Astrocyte of the spinal cord (primary cell): ENCODE results near the gene SOX6.
"Not testable (repeated sequence)": the region's sequence is repeated elsewhere in the genome, so short reads cannot be mapped to it uniquely, and the experiment has no call there.

Experiments
- DNase-seq: peaks from one replicate; pipeline ENCODE4 v3.0.0; 2011; ENCODE audit warnings: low read depth, low spot score
- H3K4me3 ChIP-seq: 2 replicates; pipeline ENCODE4 v1.5.1; 2011; ENCODE audit warnings: low read depth, mild to moderate bottlenecking, low read length, moderate library complexity
- CTCF ChIP-seq: IDR thresholded peaks from 2 replicates; pipeline ENCODE4 v1.5.1; 2012; ENCODE audit warnings: low read depth, mild to moderate bottlenecking, low read length, inconsistent platforms
- in situ Hi-C: cut with HindIII; loops from 2 replicates; pipeline ENCODE4 v1.10.0; 2017; ENCODE audit warnings: low sequenced_read_pairs

SOX6 gene

DNA sequence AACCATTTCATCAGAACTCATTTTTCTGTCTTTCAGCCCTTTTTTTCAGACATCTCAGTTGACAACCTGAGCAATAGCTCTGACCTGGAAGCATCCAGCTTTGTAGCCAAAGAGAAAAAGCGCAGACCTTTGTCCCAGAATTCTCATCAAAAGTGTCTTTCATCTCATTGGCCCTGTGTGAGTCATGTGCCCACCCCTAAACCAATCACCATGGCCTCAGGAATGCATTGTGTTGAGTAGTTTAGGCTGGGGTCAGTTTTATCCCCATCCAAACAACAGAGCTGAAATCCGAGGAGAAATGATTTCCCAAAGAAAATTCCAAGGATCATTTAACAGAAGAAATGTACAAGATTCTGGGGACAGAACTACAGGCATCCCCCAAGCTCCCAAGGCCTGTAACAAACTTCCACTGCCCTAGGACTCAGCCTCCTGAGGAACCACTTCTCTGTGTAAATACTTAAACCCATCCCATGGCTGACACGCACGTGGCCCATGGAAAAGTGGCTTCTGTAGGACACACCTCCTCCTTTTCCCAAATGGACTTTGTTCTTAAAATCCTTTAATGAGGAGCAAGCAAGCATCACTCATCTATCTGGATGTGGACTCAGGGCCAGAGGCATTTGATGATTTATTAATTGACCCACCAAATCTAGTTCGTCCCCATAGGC is 429.0 kb downstream of the SOX6 start:
- no peak for DNase-seq
- no peak overlapping the region for H3K4me3 ChIP-seq
- no peak for TF ChIP-seq CTCF
- in situ Hi-C loops, result no loop called here

DNA sequence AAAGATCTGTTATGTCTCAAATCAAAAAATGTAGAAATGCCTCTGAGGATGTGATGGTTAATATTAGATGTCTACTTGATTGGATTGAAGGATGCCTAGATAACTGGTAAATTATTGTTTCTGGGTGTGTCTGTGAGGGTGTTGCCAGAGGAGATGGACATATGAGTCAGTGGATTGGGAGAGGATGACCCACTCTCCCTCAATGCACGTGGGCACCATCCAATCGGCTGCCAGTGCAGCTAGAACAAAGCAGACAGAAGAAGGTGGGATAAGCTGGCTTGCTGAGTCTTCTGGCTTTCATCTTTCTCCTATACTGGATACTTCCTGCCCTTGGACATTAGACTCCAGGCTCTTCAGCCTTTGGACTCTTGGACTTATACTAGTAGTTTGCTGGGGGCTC is 430.3 kb downstream of the SOX6 start:
- no peak for TF ChIP-seq CTCF
- no peak overlapping the region for H3K4me3 ChIP-seq
- in situ Hi-C loops, result no loop called here
- no peak for DNase-seq

DNA sequence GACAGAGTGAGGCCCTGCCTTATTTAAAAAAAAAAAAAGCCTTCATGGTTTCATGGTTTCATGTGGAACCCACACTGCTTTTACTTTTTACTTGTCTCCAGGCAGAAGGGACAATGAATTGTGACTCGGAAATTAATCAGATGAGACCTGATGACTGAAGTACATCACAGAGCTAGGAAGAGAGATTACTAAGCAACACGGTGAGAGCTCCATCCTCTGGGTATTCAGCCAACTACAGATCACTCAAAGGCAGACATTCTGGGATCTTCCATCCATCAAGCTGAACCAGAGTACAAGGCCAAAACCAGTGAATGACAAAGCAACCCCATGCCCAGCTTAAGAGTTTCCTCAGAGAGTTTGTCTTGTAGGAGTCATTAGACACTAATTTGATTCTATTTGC is 433.2 kb downstream of the SOX6 start:
- in situ Hi-C loops, result no loop called here
- DNase-seq, result no peak
- TF ChIP-seq CTCF, result no peak
- no peak overlapping the region for H3K4me3 ChIP-seq

GRCh38 chr11:15922745-15923144 is 433.6 kb downstream of the SOX6 start:
- H3K4me3 ChIP-seq, in situ Hi-C loops, DNase-seq: not testable (repeated sequence)

DNA sequence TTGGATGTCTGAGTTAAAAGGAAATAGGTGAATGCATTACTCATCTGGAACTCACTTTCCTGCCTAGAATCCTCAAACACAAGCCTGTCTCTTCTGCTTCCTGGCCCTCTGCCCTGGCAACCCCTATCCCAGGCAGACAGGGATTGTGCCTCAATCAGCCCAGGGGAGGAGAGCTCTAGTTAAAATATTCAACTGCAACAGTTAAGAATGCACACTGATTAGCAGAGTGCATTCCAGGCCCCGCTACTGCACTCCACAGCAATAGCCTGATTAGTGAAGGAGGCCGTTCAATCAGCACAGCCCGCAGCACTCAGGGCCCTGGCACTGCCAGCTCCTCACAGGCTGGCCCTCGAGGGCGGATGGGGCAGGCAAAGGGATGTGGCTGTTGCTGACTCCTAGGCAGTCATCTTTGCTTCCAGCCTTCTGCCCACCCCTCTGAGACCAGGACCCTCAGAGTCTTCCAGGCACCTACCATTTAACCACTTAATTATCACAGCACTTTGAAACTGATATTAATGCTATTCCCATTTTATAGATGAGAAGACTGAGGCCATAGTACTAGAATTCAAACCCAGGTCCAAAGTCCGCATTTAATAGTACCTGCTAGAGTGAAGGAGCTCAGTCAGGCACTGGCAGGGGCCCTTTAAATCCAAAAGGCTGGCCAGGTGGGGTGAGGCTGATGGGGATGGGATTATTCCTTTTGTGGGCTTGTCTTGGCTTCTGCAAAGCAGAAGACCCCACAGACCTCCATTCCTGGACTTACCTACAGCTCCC is 435.3 kb downstream of the SOX6 start:
- no peak for DNase-seq
- in situ Hi-C loops, result no loop called here
- TF ChIP-seq CTCF, result no peak
- no peak overlapping the region for H3K4me3 ChIP-seq

- in situ Hi-C loops, result no loop called here
- no peak for DNase-seq
- H3K4me3 ChIP-seq, result no peak overlapping the region
- TF ChIP-seq CTCF, result no peak
Measured at GRCh38 chr11:15918674-15919073, 437.7 kb downstream of the SOX6 start.

DNA sequence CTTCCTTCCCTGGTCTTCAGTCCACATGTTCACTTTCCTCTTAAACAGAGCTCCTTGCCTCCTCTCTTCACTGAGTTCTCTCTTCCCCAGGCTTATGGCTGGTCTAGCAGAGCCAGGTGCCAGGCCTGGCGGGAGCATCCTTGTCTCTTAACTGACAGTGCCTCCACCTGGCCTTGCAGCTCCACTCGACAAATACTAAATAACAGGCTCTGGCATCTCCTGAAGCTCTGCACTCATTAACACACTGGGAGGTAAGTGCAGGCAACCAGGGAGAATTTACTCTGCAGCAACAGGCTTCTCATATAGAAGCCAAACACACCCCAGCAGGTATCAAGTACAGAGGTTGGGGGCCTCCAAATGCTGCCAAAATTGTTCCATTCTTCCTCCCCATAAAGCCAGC is 438.1 kb downstream of the SOX6 start:
- in situ Hi-C loops, result no loop called here
- no peak overlapping the region for H3K4me3 ChIP-seq
- DNase-seq, result no peak
- no peak for TF ChIP-seq CTCF
